OCI-LY7 (cell line): ENCODE measurements around the gene ANKRD1. TPM values are rescaled to one million over a fixed set of nuclear protein-coding genes. Genes with fewer than 3 reads are reported as not detected.

Experiments used
- BruUV-seq: library from RNA; stranded (reverse); fragments of 400-500 nt; replicated peaks from 2 replicates; lab custom pipeline; 2021; lab: Mats Ljungman, UMichigan
- CTCF ChIA-PET: fragments of 300-600 bp; sonication (Branson Sonifier 250); formaldehyde crosslinking; loops from one replicate; lab custom pipeline; 2022; ENCODE audit warnings: antibody characterized with exemption; ENCODE audit not compliant: unreplicated experiment; lab: Charles Lee
- POLR2A ChIA-PET: fragments of 300-600 bp; sonication (Branson Sonifier 250); formaldehyde crosslinking; loops from one replicate; lab custom pipeline; 2022; ENCODE audit warnings: antibody characterized with exemption; lab: Charles Lee
- DNase-seq: peaks from one replicate; pipeline ENCODE4 v3.0.0-alpha.2; 2015; ENCODE audit warnings: low spot score
- H2AFZ ChIP-seq: fragments of 200-600 bp; sonication (generic), shearing (Covaris generic); 2 replicates; pipeline ENCODE4 v1.6.1; 2014; ENCODE audit warnings: mild to moderate bottlenecking, antibody characterized with exemption, low read length, moderate library complexity
- H3K27ac ChIP-seq: fragments of 200-600 bp; sonication (generic); 2 replicates; pipeline ENCODE4 v1.5.1; 2014; ENCODE audit warnings: mixed run types, low read depth, mild to moderate bottlenecking, moderate library complexity, low read length, inconsistent platforms; ENCODE audit not compliant: poor library complexity, severe bottlenecking
- H3K36me3 ChIP-seq: fragments of 200-600 bp; sonication (generic); 2 replicates; pipeline ENCODE4 v1.6.1; 2014; ENCODE audit warnings: mild to moderate bottlenecking, antibody characterized with exemption, low read length, moderate library complexity, mixed read lengths; ENCODE audit not compliant: insufficient read depth
- H3K4me1 ChIP-seq: fragments of 200-600 bp; sonication (generic); 2 replicates; pipeline ENCODE4 v1.5.1; 2014; ENCODE audit warnings: mild to moderate bottlenecking, low read length; ENCODE audit not compliant: insufficient read depth, poor library complexity, severe bottlenecking
- H3K4me2 ChIP-seq: fragments of 200-600 bp; sonication (generic); 2 replicates; pipeline ENCODE4 v1.6.1; 2014; ENCODE audit warnings: mild to moderate bottlenecking, low read length
- H3K4me3 ChIP-seq: fragments of 200-600 bp; sonication (generic); 2 replicates; pipeline ENCODE4 v1.5.1; 2014; ENCODE audit warnings: mild to moderate bottlenecking, low read depth, low read length; ENCODE audit not compliant: poor library complexity, severe bottlenecking
- H3K79me2 ChIP-seq: fragments of 200-600 bp; sonication (generic); 2 replicates; pipeline ENCODE4 v1.6.1; 2016; ENCODE audit warnings: low read depth, mild to moderate bottlenecking, low read length, moderate library complexity, mixed read lengths; ENCODE audit not compliant: insufficient read depth
- H3K9me2 ChIP-seq: fragments of 200-600 bp; sonication (generic); 2 replicates; pipeline ENCODE4 v1.6.1; 2016; ENCODE audit warnings: mild to moderate bottlenecking, low read length, mixed read lengths; ENCODE audit not compliant: insufficient read depth
- H3K9me3 ChIP-seq: fragments of 200-600 bp; sonication (generic); 2 replicates; pipeline ENCODE4 v1.6.1; 2014; ENCODE audit warnings: mild to moderate bottlenecking, mixed run types, low read length, mixed read lengths
- H4K20me1 ChIP-seq: fragments of 200-600 bp; sonication (generic); 2 replicates; pipeline ENCODE4 v1.6.1; 2014; ENCODE audit warnings: mild to moderate bottlenecking, antibody characterized with exemption, low read length, moderate library complexity, mixed read lengths; ENCODE audit not compliant: insufficient read depth
- EZH2phosphoT487 ChIP-seq: fragments of 200-600 bp; sonication (generic); IDR thresholded peaks from 2 replicates; pipeline ENCODE4 v1.6.1; 2018; ENCODE audit warnings: low read depth, borderline replicate concordance, mild to moderate bottlenecking, mixed run types, antibody characterized with exemption, low read length, moderate library complexity, mixed read lengths
- intact Hi-C: fragments of 100-400 bp; cut with micrococcal nuclease; formaldehyde crosslinking; loops from one replicate; pipeline ENCODE4 v1.10.0; 2022; ENCODE audit not compliant: unreplicated experiment
- total RNA-seq, 2 experiments: library from RNA; depleted of rRNA in 1 of 2; stranded (reverse); fragments of >200 nt in 1 of 2; shearing (Covaris generic) in 1 of 2; gene quantifications; 2 replicates each; pipeline ENCODE4 v1.2.3, GENCODE V29; 2014 to 2022
- TF ChIP-seq, protein P1 (sequence below): fragments of 200-600 bp; sonication (generic); conservative IDR thresholded peaks from 2 replicates; pipeline ENCODE4 v1.5.1; 2014; ENCODE audit warnings: mild to moderate bottlenecking, antibody characterized with exemption, low read length, moderate library complexity, mixed read lengths

The ANKRD1 gene
- total RNA-seq, 2 experiments from 2014 or later = not detected

GRCh38 chr10:90917238-90917967 is 3.5 kb downstream of the ANKRD1 start:
- no peaks in the 10 kb centered on the region for H3K9me2 ChIP-seq
- H3K27ac ChIP-seq = no peak overlapping the region
- no peak for TF ChIP-seq EZH2phosphoT487
- TF ChIP-seq, protein P1, sequence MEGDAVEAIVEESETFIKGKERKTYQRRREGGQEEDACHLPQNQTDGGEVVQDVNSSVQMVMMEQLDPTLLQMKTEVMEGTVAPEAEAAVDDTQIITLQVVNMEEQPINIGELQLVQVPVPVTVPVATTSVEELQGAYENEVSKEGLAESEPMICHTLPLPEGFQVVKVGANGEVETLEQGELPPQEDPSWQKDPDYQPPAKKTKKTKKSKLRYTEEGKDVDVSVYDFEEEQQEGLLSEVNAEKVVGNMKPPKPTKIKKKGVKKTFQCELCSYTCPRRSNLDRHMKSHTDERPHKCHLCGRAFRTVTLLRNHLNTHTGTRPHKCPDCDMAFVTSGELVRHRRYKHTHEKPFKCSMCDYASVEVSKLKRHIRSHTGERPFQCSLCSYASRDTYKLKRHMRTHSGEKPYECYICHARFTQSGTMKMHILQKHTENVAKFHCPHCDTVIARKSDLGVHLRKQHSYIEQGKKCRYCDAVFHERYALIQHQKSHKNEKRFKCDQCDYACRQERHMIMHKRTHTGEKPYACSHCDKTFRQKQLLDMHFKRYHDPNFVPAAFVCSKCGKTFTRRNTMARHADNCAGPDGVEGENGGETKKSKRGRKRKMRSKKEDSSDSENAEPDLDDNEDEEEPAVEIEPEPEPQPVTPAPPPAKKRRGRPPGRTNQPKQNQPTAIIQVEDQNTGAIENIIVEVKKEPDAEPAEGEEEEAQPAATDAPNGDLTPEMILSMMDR = no peak
- ChIA-PET POLR2A (interaction anchor here (0.6 to 0.7 kb wide), 4 partner anchors 64 to 503 kb away, joined by 3 to 6 read pairs (median 4); no protein-coding TSS in a partner anchor), CTCF (no interaction called here)
- H3K36me3 ChIP-seq = no peaks in the 10 kb centered on the region
- H4K20me1 ChIP-seq = no peaks in the 10 kb centered on the region
- no peak for DNase-seq
- H3K9me3 ChIP-seq = no peaks in the 10 kb centered on the region
- H3K4me1 ChIP-seq = no peaks in the 10 kb centered on the region
- H2AFZ ChIP-seq = no peak overlapping the region
- intact Hi-C loops = loop anchor here (10.0 kb wide), 1 partner anchor 997 kb away; no protein-coding TSS in a partner anchor
- no TSS peak for BruUV-seq
- H3K79me2 ChIP-seq = no peaks in the 10 kb centered on the region
- H3K4me3 ChIP-seq = no peak overlapping the region
- H3K4me2 ChIP-seq = no peak overlapping the region

GRCh38 chr10:90916392-90917237 is 4.3 kb downstream of the ANKRD1 start:
- no peaks in the 10 kb centered on the region for H3K4me1 ChIP-seq
- BruUV-seq = no TSS peak
- H3K9me2 ChIP-seq = no peaks in the 10 kb centered on the region
- no peak for DNase-seq
- no peaks in the 10 kb centered on the region for H3K9me3 ChIP-seq
- no peak overlapping the region for H3K4me2 ChIP-seq
- intact Hi-C loops = loop anchor here (10.0 kb wide), 1 partner anchor 998 kb away; no protein-coding TSS in a partner anchor
- no peak overlapping the region for H3K27ac ChIP-seq
- no peaks in the 10 kb centered on the region for H3K36me3 ChIP-seq
- H3K4me3 ChIP-seq = no peak overlapping the region
- TF ChIP-seq EZH2phosphoT487 = no peak
- TF ChIP-seq, protein P1 = no peak
- H2AFZ ChIP-seq = no peak overlapping the region
- ChIA-PET POLR2A (interaction anchor here (0.6 to 0.7 kb wide), 2 partner anchors 63 to 247 kb away, joined by 4 read pairs; no protein-coding TSS in a partner anchor), CTCF (no interaction called here)
- no peaks in the 10 kb centered on the region for H3K79me2 ChIP-seq
- H4K20me1 ChIP-seq = no peaks in the 10 kb centered on the region
